Activated CD8-positive, alpha-beta memory T cell treated with anti-CD3 and anti-CD28 coated beads for 1 hour (primary cell): ENCODE results near the gene ADPGK.
"Not testable (repeated sequence)": the region's sequence is repeated elsewhere in the genome, so short reads cannot be mapped to it uniquely, and the experiment has no call there.

Experiments
- DNase-seq, 2 donors: peaks; one replicate each; pipeline ENCODE4 v3.0.0-alpha.2; 2020; ENCODE audit warnings: low read depth in 1 of 2; ENCODE audit errors: extremely low read depth in 1 of 2

Gene ADPGK

DNA sequence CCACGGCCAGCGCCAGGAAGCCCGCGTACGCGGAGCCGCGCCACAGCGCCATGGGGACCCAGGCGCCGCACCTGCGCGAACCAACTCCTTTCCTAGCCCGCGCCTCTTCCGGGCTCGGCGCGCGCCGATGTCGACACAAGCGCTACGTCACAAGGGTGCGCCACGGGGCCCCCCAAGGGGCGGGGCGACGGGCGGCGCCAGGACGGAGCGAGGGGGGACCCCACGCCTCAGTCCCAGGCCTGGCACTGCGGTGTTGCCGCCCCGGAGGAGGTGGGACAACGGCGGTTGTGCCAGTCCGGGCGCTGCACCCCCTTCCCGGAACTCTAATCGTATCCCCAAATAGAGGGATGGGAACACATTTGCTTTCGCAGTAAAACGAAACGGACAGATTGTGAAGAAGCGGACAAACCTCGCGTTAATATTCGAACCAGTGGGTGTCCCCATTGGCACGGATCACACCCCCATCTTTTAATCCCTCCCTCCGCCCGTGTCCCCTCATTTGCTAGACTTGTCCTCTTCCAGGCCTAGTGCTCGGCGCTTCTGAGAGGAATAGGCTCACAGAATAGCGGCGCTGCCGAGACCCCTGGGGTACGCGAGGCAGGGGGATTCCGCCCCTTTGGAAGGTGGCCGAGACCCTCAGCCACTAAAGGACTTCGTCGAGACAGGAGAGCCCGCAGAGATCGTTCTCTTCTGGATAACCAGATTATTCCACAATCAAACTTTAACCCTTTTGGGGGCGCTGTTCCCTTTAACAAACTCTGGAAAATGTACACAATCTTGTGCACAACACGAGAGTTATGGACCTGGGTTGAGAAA, at the start of gene ADPGK:
TSS of gene ADPGK (minus strand) at position 119 of the 816 bp plus-strand sequence. CDS start at position 52, 67 bp downstream.
- peak; percentile 71 to 92 for DNase-seq

DNA sequence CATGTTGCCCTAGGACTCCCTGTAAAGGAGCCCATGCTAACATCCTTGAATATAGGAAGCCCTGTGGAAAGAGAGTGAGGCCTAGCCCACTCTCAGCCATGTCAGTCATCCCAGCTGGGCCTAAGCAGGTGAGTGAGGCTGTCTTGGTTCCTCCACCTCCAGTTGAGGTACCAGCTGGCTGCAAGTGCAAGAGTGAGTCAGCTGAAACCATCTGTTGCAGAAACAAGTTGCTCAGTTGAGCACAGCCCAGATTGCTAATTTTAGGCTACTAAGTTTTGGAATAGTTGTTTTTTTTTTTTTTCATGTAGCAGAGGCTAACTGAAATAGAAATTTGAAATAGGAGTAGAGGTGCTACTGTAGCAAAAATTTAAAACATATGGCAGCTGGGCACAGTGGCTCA, 43.7 kb upstream of the ADPGK start:
- DNase-seq: no peak

GRCh38 chr15:72826611-72827010, 43.1 kb upstream of the ADPGK start:
- DNase-seq: no peak

DNA sequence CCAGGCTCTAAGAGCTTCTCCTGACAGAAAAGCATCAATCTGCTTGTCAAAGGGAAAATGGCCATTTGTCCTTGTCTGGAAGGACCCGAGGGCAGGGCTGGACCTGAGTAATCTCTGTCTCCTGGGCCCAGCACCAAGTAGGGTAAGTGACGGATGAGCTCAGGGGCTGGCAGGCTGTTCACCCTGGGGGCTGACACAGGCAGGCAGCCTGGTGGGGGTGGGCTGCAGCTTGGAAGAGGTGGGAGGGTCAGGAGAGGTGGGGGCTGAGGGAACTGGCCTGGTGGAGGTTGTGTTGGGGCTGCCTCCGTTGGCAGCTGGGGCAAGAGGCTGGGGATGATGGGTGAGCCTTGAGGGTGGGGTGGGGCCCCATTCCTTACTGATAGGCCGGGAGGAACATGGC, 42.3 kb upstream of the ADPGK start:
- no peak for DNase-seq

DNA sequence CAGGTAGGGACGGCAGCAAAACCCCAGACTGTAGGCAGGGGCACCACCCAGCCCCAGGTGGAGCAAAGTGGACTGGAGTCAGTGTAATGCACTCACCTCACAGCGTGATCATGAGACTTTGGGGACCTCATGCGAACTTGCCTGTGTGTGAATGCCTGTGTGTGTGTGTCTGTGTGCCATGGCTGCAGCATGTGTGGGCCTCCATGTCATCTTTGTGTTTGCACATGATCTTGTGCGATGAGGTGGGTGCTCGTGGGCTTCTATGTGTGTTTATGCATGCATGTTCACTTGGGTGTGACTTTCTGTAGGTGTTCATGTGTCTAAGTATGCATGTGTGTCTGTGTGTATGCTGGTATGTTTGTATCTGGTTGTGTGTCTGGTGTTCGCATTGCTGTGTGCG, 41.2 kb upstream of the ADPGK start:
- DNase-seq: no peak

- DNase-seq: no peak
Measured at GRCh38 chr15:72824112-72824511, 40.6 kb upstream of the ADPGK start.

DNA sequence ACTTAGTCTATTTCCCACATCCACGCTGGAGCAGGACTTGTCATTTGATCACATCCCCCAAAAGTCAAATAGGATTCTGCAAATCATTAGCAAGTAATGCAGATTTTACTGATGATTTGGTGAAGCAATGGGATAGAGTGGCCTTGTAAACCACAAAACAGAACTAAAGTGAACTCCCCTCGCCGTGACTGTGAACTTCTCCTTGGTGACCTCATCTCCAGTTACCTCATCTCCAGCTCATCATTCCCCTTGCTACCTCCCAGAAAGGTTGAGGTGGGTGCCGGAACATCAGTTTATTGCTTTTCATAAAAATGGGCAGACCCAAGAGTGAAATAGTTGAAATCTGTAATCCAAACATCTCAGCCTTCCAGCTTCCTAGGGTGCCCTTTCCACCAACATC, 36.7 kb upstream of the ADPGK start:
- no peak for DNase-seq

GRCh38 chr15:72818632-72819031, 35.1 kb upstream of the ADPGK start:
- DNase-seq: no peak

DNA sequence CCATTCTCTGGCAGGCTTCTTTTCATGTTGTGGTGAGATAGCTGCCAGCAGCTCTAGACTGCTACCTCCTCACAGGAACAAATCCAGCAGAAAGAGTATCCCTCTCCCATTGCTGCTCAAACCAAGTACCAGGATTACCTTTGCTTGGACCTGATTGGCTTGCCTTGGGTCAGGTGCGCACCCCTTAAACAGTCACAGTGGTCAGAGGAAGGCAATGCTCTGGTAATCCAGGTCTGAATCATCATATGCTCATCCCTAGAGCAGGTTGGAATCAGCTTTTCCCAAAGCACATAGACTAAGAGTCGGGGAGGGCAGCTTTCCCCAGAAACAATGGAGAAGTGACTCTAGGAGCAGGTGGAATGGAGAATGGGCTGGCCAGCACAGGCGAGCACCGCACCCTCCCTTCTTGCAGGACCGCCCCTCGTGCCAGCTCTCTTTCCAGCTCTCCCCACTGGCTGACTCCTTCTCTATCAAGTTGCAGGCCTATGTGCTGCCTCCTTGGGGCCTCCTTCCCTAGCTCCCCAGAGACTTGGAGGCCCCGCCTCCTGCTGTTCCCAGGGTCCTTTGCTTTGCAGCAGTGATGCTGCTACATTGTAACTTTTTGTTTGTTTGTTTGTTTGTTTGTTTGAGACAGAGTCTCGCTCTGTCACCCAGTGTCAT, 29.9 kb upstream of the ADPGK start:
- no peak for DNase-seq

DNA sequence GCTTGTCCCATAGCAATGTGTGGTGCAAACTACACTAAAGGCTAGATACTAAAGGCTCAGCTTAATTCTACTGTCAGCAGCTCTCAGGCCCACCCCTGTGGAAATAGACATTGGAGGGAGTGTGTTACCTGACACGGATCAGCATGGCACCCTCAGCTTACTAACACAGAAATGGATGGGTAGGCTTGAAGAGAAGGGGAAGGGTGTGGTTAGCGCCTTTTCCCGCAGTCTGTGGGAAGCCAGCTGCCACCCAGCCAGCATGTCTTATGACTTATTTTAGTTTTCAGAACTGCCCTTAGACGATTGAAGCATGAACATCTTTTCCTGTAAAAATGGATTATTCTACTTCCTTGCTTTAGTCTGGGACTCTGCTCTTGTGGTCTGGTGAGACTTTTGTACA, 25.8 kb upstream of the ADPGK start:
- no peak for DNase-seq

DNA sequence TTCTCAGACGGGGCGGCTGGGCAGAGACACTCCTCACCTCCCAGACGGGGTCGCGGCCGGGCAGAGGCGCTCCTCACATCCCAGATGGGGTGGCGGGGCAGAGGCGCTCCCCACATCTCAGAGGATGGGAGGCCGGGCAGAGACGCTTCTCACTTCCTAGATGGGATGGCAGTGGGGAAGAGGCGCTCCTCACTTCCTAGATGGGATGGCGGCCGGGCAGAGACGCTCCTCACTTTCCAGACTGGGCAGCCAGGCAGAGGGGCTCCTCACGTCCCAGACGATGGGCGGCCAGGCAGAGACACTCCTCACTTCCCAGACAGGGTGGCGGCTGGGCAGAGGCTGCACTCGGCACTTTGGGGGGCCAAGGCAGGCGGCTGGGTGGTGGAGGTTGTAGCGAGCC, 23.8 kb upstream of the ADPGK start:
- DNase-seq: not testable (repeated sequence)

- no peak for DNase-seq
Measured at GRCh38 chr15:72803006-72803405, 19.4 kb upstream of the ADPGK start.

GRCh38 chr15:72801590-72802325, 18.2 kb upstream of the ADPGK start:
- DNase-seq: no peak

- DNase-seq: no peak
Measured at GRCh38 chr15:72800833-72801481, 17.4 kb upstream of the ADPGK start.

- DNase-seq: no peak
Measured at GRCh38 chr15:72797834-72798233, 14.3 kb upstream of the ADPGK start.

DNA sequence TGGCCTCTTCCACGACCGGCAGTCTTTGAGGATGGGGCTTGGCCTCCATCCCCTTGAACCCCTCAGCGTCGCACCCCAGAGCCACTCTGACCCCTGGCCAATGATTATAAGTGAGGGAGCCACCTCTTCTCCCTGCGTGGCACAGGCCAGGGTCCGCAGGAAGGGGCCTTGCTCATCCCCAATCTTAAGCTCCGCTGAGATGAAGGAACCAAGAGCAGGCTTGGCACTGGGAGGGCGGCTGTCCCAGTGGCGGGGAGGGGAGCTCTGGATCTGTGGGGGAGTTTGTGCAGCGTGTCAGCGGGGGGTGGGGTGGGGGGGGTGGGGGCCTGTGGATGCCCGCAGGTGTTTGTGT, 13.8 kb upstream of the ADPGK start:
- DNase-seq: no peak

GRCh38 chr15:72796515-72797337, 13.2 kb upstream of the ADPGK start:
- DNase-seq: peak in 1 of 2 donors; percentile 18

GRCh38 chr15:72796210-72796514, 12.6 kb upstream of the ADPGK start:
- no peak for DNase-seq

DNA sequence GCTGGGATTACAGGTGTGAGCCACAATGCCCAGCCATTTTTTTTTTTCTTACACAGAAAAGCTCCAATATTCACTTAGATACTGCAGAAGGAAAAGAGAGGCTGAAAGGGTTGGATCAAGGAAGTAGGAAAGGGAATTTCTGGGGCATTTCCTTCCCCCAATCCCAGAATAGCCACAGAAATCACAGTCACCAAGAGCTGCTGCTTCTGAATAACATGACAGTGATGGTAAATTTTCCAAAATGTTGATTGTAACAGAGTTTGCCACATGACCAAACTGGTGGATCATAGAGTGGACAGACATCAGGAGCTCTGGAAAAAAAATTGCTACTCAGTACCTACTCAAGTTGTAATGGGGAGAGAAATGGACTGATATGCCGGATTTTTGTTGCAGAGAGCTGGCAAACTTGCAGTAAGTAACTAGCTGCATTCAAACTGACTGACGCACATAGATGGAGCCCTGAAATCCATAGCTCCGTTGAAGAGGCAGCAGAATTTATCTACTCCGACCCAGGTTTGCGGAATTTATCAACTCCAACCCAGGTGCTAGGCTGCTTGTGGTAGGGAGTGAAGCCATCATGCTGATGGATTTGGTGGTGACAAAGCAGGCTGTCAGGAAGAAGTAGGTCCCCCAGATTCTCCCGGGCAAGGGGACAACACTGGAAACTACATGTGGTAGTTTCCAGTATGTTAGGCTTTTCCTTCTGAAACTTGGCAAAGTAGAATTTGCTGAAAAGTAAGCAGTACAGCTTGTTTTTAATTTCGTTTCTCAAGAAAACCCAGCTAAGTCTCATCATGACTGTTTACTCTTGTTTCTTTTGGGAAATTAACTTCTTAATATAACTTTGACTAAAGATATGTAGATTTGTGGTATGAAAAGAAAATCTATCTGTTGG, 10.5 kb upstream of the ADPGK start:
- DNase-seq: no peak

DNA sequence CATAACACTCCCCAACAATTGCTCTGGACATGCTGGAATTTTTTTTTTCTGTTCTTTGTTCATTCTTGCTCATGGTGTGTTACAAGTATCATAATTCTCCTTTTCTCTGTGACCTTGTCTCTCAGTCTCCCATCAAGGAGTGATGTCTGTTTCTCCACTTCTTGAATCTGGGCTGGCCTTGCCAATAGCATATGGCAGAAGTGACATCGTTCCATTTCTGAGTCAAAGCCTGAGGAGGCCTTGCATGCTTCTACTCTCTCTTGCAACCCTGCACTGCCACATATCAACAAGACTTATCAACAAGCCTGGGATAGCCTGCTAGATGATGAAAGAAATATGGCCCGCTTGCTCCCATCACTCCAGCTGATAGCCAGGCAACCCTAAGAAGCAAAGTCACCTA, 8.9 kb upstream of the ADPGK start:
- no peak for DNase-seq
